ENCODE data around the gene ETHE1.
"Not testable (repeated sequence)": the region's sequence is repeated elsewhere in the genome, so short reads cannot be mapped to it uniquely, and the experiment has no call there.

ETHE1 gene

GRCh38 chr19:43523696-43524095 lies 3.3 kb downstream of the ETHE1 start:
- 95% methylated on average over 8 of the region's 8 CpGs for WGBS
- not testable (repeated sequence) for H2AFZ ChIP-seq (ENCODE audit: low read depth, low read length)

GRCh38 chr19:43522929-43523328 lies 4.1 kb downstream of the ETHE1 start:
- no peak overlapping the region for H2BK5ac ChIP-seq (ENCODE audit: low read depth, low read length, poor library complexity, severe bottlenecking)
- no peak overlapping the region for H4K8ac ChIP-seq (ENCODE audit: low read length)
- H3K27me3 ChIP-seq (ENCODE audit: control insufficient read depth in 1 of 2, insufficient read depth in 1 of 2, low read length in 2 of 2), result no peaks in the 10 kb centered on the region
- no peak overlapping the region for H3K4me3 ChIP-seq (ENCODE audit: insufficient read depth in 1 of 2, low read depth in 1 of 2, low read length in 2 of 2)
- H3K23ac ChIP-seq (ENCODE audit: low read length in 2 of 2), result no peak overlapping the region
- peaks cover 0 to 5% of the 10 kb centered on the region in 2 experiments for H3K36me3 ChIP-seq (ENCODE audit: control insufficient read depth in 1 of 2, insufficient read depth in 2 of 2, low read depth in 1 of 2, low read length in 2 of 2)
- no peak overlapping the region for H3K18ac ChIP-seq (ENCODE audit: low read depth in 1 of 2, low read length in 2 of 2)
- H4K91ac ChIP-seq (ENCODE audit: low read length), result no peak overlapping the region
- H3K9ac ChIP-seq (ENCODE audit: low read length), result no peak overlapping the region
- no peak overlapping the region for H3K27ac ChIP-seq (ENCODE audit: low read length, poor library complexity, severe bottlenecking)
- H2AK5ac ChIP-seq (ENCODE audit: low read length, severe bottlenecking), result no peak overlapping the region
- H3K79me1 ChIP-seq (replicated peaks; ENCODE audit: low read length, poor library complexity, severe bottlenecking), result peaks cover 22% of the 10 kb centered on the region
- H3K4me1 ChIP-seq (ENCODE audit: control insufficient read depth, insufficient read depth, low read depth, low read length), result peaks cover 19% of the 10 kb centered on the region
- H3K14ac ChIP-seq (ENCODE audit: low read length in 2 of 2), result no peak overlapping the region
- H3K9me3 ChIP-seq (ENCODE audit: control insufficient read depth, low read length), result no peaks in the 10 kb centered on the region
- H2AFZ ChIP-seq (ENCODE audit: low read depth, low read length), result no peak overlapping the region
- H3K4ac ChIP-seq (ENCODE audit: low read depth in 1 of 2, low read length in 2 of 2), result no peak overlapping the region
- H2BK120ac ChIP-seq (ENCODE audit: low read depth, low read length), result no peak overlapping the region
- H2BK12ac ChIP-seq (ENCODE audit: low read length in 2 of 2), result no peak overlapping the region
- H2BK15ac ChIP-seq (ENCODE audit: low read depth, poor library complexity, severe bottlenecking), result no peak overlapping the region
- no peak overlapping the region for H3K4me2 ChIP-seq (ENCODE audit: low read length, poor library complexity, severe bottlenecking)
- no peak for DNase-seq
- WGBS, result 85% methylated on average over 3 of the region's 5 CpGs

More at GRCh38 chr19:43523696-43524095, 3.3 kb downstream of the ETHE1 start:
- Histone ChIP-seq H3K79me1 (replicated peaks; ENCODE audit: low read length, poor library complexity, severe bottlenecking) (peaks cover 21% of the 10 kb centered on the region), H3K4me1 (ENCODE audit: control insufficient read depth, insufficient read depth, low read depth, low read length) (peaks cover 19% of the 10 kb centered on the region)
- not testable (repeated sequence) for H3K4me3 ChIP-seq (ENCODE audit: insufficient read depth in 1 of 2, low read depth in 1 of 2, low read length in 2 of 2); H4K8ac ChIP-seq (ENCODE audit: low read length); H3K9me3 ChIP-seq (ENCODE audit: control insufficient read depth, low read length); H2BK5ac ChIP-seq (ENCODE audit: low read depth, low read length, poor library complexity, severe bottlenecking); H2BK15ac ChIP-seq (ENCODE audit: low read depth, poor library complexity, severe bottlenecking); H3K23ac ChIP-seq (ENCODE audit: low read length in 2 of 2); H2BK120ac ChIP-seq (ENCODE audit: low read depth, low read length); H3K36me3 ChIP-seq (ENCODE audit: control insufficient read depth in 1 of 2, insufficient read depth in 2 of 2, low read depth in 1 of 2, low read length in 2 of 2); H3K14ac ChIP-seq (ENCODE audit: low read length in 2 of 2); H3K27ac ChIP-seq (ENCODE audit: low read length, poor library complexity, severe bottlenecking); H3K9ac ChIP-seq (ENCODE audit: low read length); H3K27me3 ChIP-seq (ENCODE audit: control insufficient read depth in 1 of 2, insufficient read depth in 1 of 2, low read length in 2 of 2); H2BK12ac ChIP-seq (ENCODE audit: low read length in 2 of 2); H3K18ac ChIP-seq (ENCODE audit: low read depth in 1 of 2, low read length in 2 of 2); H3K4me2 ChIP-seq (ENCODE audit: low read length, poor library complexity, severe bottlenecking); H3K4ac ChIP-seq (ENCODE audit: low read depth in 1 of 2, low read length in 2 of 2); H2AK5ac ChIP-seq (ENCODE audit: low read length, severe bottlenecking); H4K91ac ChIP-seq (ENCODE audit: low read length); DNase-seq

GRCh38 chr19:43519436-43520088 lies 7.4 kb downstream of the ETHE1 start:
- no peak overlapping the region for H2AFZ ChIP-seq (ENCODE audit: low read depth, low read length)
- H3K79me1 ChIP-seq (replicated peaks; ENCODE audit: low read length, poor library complexity, severe bottlenecking), result peaks cover 10% of the 10 kb centered on the region
- H3K4ac ChIP-seq (ENCODE audit: low read depth in 1 of 2, low read length in 2 of 2), result no peak overlapping the region
- no peak overlapping the region for H3K23ac ChIP-seq (ENCODE audit: low read length in 2 of 2)
- no peak overlapping the region for H3K9ac ChIP-seq (ENCODE audit: low read length)
- H3K4me2 ChIP-seq (ENCODE audit: low read length, poor library complexity, severe bottlenecking), result peak overlapping the region; percentile 9
- whole genome bisulfite sequencing, result 59% methylated on average over 9 of the region's 10 CpGs
- no peak overlapping the region for H2BK5ac ChIP-seq (ENCODE audit: low read depth, low read length, poor library complexity, severe bottlenecking)
- H3K4me1 ChIP-seq (ENCODE audit: control insufficient read depth, insufficient read depth, low read depth, low read length), result peaks cover 5% of the 10 kb centered on the region
- no peak overlapping the region for H2AK5ac ChIP-seq (ENCODE audit: low read length, severe bottlenecking)
- H3K27ac ChIP-seq (ENCODE audit: low read length, poor library complexity, severe bottlenecking), result peak overlapping the region; percentile 26
- no peak overlapping the region for H2BK15ac ChIP-seq (ENCODE audit: low read depth, poor library complexity, severe bottlenecking)
- DNase-seq, result peak; percentile 83
- H2BK120ac ChIP-seq (ENCODE audit: low read depth, low read length), result no peak overlapping the region
- H2BK12ac ChIP-seq (ENCODE audit: low read length in 2 of 2), result no peak overlapping the region
- no peak overlapping the region for H3K14ac ChIP-seq (ENCODE audit: low read length in 2 of 2)
- no peaks in the 10 kb centered on the region for H3K27me3 ChIP-seq (ENCODE audit: control insufficient read depth in 1 of 2, insufficient read depth in 1 of 2, low read length in 2 of 2)
- H4K8ac ChIP-seq (ENCODE audit: low read length), result no peak overlapping the region
- no peak overlapping the region for H3K4me3 ChIP-seq (ENCODE audit: insufficient read depth in 1 of 2, low read depth in 1 of 2, low read length in 2 of 2)
- H3K18ac ChIP-seq (ENCODE audit: low read depth in 1 of 2, low read length in 2 of 2), result no peak overlapping the region
- H4K91ac ChIP-seq (ENCODE audit: low read length), result no peak overlapping the region
- H3K9me3 ChIP-seq (ENCODE audit: control insufficient read depth, low read length), result no peaks in the 10 kb centered on the region
- H3K36me3 ChIP-seq (ENCODE audit: control insufficient read depth in 1 of 2, insufficient read depth in 2 of 2, low read depth in 1 of 2, low read length in 2 of 2), result peaks cover 5 to 12% of the 10 kb centered on the region in 2 experiments

DNA sequence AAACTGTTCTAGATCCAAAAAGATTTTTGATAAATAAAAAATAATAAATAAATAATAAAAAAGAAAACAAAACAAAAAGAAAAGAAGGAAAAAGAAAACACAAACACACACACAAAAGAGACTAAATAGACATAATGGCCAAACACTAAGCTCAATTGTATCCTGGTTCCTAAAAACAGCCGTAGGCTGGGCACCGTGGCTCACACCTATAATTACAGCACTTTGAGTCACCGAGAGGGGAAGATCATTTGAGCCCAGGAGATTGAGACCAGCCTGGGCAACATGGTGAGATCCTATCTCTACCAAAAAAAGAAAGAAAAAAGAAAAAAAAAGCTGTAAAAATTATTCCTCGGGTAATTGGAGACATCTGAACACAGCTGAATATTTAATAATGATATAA lies 8.9 kb downstream of the ETHE1 start:
- no peak overlapping the region for H3K9ac ChIP-seq (ENCODE audit: low read length)
- H2AFZ ChIP-seq (ENCODE audit: low read depth, low read length), result no peak overlapping the region
- H3K14ac ChIP-seq (ENCODE audit: low read length in 2 of 2), result no peak overlapping the region
- no peak overlapping the region for H4K8ac ChIP-seq (ENCODE audit: low read length)
- no peak overlapping the region for H3K23ac ChIP-seq (ENCODE audit: low read length in 2 of 2)
- no peak overlapping the region for H3K4me2 ChIP-seq (ENCODE audit: low read length, poor library complexity, severe bottlenecking)
- DNase-seq, result no peak
- peaks cover 8% of the 10 kb centered on the region for H3K79me1 ChIP-seq (replicated peaks; ENCODE audit: low read length, poor library complexity, severe bottlenecking)
- H3K9me3 ChIP-seq (ENCODE audit: control insufficient read depth, low read length), result no peaks in the 10 kb centered on the region
- 77% methylated on average over 3 of the region's 4 CpGs for WGBS
- no peak overlapping the region for H3K27ac ChIP-seq (ENCODE audit: low read length, poor library complexity, severe bottlenecking)
- no peak overlapping the region for H3K4ac ChIP-seq (ENCODE audit: low read depth in 1 of 2, low read length in 2 of 2)
- H2AK5ac ChIP-seq (ENCODE audit: low read length, severe bottlenecking), result peak overlapping the region; percentile 48
- no peaks in the 10 kb centered on the region for H3K27me3 ChIP-seq (ENCODE audit: control insufficient read depth in 1 of 2, insufficient read depth in 1 of 2, low read length in 2 of 2)
- no peak overlapping the region for H2BK12ac ChIP-seq (ENCODE audit: low read length in 2 of 2)
- no peak overlapping the region for H2BK15ac ChIP-seq (ENCODE audit: low read depth, poor library complexity, severe bottlenecking)
- no peak overlapping the region for H3K4me3 ChIP-seq (ENCODE audit: insufficient read depth in 1 of 2, low read depth in 1 of 2, low read length in 2 of 2)
- H3K4me1 ChIP-seq (ENCODE audit: control insufficient read depth, insufficient read depth, low read depth, low read length), result peaks cover 1% of the 10 kb centered on the region
- H2BK5ac ChIP-seq (ENCODE audit: low read depth, low read length, poor library complexity, severe bottlenecking), result no peak overlapping the region
- H4K91ac ChIP-seq (ENCODE audit: low read length), result no peak overlapping the region
- peaks cover 8 to 13% of the 10 kb centered on the region in 2 experiments for H3K36me3 ChIP-seq (ENCODE audit: control insufficient read depth in 1 of 2, insufficient read depth in 2 of 2, low read depth in 1 of 2, low read length in 2 of 2)
- no peak overlapping the region for H2BK120ac ChIP-seq (ENCODE audit: low read depth, low read length)
- no peak overlapping the region for H3K18ac ChIP-seq (ENCODE audit: low read depth in 1 of 2, low read length in 2 of 2)
